Raji (cell line): ENCODE data around the gene PRR15L.

Experiments
- POLR2A ChIP-seq: IDR thresholded peaks from 2 replicates; pipeline ENCODE4 v1.6.1; 2011; ENCODE audit warnings: low read depth, low read length, control low read depth; ENCODE audit not compliant: insufficient read depth

The PRR15L gene

DNA sequence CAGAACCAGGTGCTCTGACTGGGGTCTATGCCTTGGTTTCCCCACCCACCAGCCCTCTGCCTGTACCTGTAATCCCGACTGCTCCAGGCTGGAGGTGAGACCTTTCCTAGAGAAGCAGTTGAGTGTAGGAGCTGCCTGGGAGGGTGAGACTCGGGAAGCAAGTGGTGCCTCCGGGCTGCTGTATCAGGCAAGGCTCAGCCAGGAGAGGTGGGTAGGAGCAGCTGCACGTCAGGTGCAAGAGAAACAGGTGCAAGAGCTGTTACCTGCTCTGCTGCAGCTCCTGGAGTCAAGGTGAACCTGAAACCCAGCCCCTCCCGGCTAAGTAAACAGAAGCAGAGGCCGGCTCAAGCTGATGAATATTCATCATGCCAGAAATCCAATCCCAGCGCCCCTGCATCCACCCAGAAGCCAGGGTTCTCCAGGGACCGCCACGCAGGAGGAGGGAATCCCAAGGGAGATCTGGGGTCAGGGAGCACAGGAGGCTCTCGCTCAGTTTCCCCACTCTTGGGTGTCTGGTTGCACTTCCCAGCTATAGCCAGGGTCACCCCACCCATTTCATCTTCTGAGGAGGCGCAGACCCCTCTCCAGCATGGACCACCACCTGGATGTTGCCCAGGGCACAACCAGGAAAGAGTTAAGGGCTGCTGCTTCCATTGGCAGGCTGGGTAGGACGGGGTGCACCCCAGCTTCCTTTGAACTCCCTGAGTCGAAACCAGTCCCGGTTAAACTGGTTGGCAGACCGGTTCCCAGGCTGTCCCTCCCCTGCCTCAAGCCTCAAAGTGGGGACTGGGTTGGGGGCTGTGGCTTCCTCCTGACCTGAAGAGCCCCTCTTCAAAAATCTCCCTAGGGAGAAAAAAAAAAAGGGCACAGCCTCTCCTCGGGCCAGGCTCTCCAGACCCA, at the start of gene PRR15L:
Gene PRR15L (minus strand): TSS at position 293 of the 900 bp plus-strand sequence. CDS start 4,649 bp downstream, outside the sequence.
- TF ChIP-seq POLR2A: no peak

- no peak for TF ChIP-seq POLR2A
These were observed 49.4 kb upstream of the PRR15L start for GRCh38 chr17:48006936-48007709.

GRCh38 chr17:48004983-48005382, 47.3 kb upstream of the PRR15L start:
- TF ChIP-seq POLR2A: no peak

DNA sequence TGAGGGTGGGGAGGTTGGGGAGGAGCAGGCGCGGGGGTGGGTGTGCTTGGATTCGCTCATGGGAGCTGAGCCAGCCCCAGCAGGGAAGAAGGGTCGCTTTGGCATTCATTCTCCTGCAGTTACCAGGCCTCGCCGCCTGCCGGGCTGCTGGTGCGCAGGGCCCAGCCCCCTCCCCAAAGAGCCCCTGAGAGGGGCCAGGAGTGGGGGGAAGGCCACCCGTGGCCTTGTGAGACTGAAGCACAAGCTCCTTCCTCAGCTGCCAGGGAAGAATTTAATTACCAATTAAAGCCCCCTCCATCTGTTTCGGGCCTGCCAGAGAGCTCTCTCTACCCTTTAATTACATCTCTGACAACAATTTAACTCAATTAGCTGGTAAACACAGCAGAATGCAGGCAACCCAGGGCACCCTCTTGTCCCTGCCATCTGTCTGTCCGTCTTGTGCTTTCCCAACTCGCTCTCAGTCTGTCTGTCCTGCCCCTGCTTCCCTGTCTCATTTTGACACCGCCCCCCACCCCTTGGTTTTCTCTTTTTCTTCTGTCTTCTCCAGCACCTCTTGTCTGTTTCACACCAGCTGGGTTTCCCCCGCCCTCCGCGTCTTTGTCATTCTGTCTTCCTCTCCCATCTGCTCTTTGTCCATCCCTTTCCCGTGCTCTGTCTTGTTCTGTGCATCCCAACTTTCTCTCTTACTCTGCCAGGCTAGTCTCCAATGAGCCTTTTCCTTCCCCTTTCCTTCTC, 45.9 kb upstream of the PRR15L start:
- no peak for TF ChIP-seq POLR2A

DNA sequence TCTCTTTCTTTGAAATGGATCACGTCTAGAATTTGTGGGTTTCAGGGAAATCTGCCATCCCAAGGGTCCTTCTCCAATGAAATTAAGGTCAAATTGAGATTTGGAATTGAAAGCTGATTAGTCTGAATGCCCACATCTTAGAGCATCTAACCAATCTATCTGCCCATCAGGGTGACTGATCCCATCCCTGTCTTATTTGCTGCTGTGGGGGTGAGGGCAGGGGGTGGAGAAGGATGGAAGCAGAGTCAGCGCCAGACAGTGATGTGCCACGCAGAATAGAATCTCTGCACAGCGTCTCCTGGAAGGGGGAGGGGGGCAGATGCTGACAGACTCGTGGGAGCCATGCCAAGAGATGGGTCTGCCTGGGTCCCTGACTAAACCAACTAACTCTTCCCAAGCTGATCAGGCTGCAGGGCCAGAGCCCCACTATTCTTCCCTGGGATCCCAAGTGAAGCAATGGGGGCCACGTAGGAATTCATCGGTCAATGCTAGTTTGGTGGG, 45.3 kb upstream of the PRR15L start:
- no peak for TF ChIP-seq POLR2A

- TF ChIP-seq POLR2A: no peak
These were observed 44.7 kb upstream of the PRR15L start for GRCh38 chr17:48002266-48002915.

DNA sequence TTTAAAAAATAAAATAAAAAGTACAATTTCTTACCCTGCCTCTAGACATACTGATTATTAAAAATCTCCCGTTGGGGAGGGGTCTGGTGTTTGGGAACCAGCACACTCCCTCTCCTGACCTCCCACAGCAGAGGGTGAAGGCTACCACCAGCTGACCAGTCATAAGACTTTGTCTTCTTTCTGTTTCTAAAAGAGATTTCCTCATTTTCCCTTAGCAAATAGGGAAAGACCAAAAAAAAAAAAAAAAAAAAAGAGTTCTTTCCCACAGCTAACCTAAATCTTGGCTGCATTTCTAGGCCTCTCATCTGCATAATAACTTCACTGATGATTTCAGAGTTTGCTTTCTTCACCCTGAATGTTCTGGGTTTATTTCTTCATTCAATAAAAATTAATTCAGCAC, 43.5 kb upstream of the PRR15L start:
- no peak for TF ChIP-seq POLR2A

DNA sequence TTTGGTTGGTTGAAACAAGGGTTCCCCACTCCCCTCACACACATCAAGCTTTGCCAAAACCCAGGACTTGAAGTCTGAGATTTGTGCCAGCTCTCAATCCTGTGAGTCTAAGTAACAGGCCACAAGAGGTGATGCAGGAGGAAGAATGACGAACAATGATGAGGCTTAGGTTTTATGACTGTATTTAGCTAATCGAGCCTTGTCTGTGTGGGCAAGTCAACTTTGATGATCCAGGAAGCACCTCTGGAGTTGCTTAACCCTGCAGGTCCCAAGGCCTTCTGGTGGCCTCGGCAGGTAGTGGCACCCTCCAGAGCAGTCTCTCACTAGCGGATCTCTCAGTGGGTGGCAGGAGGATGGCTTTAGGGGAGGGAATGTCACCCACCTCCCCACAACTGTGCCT, 41.9 kb upstream of the PRR15L start:
- no peak for TF ChIP-seq POLR2A

DNA sequence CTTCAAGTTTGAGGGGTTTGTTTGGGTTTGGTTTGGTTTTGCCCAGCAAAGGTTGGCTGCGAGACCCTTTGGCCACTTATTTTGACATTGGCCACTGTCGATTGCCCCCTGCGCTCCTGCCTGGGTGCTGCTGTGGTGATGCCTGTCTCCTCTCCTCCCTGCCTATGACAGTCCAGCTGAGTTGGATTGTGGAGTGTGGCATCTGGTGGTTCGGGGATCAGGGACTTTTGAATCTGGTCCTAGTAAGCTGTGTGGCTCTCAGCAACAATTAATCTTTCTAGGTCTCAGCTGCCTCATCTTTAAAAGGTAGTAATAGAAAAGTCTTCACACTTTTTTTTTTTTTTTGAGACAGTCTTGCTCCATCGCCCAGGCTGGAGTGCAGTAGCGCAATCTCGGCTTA, 40.4 kb upstream of the PRR15L start:
- TF ChIP-seq POLR2A: no peak

GRCh38 chr17:47997586-47997985, 39.9 kb upstream of the PRR15L start:
- TF ChIP-seq POLR2A: no peak

- TF ChIP-seq POLR2A: no peak
These were observed 38.5 kb upstream of the PRR15L start for GRCh38 chr17:47996201-47996600.

- no peak for TF ChIP-seq POLR2A
These were observed 37.7 kb upstream of the PRR15L start for GRCh38 chr17:47995241-47995935.

- no peak for TF ChIP-seq POLR2A
These were observed 37.0 kb upstream of the PRR15L start for GRCh38 chr17:47994724-47995123.

GRCh38 chr17:47993964-47994363, 36.3 kb upstream of the PRR15L start:
- no peak for TF ChIP-seq POLR2A
